Neuronal stem cell (in vitro differentiated cells): Measurements from ENCODE around the gene PNCK.

Source experiments
- DNase-seq: peaks from one replicate; pipeline ENCODE4 v3.0.0-alpha.2; 2013; ENCODE audit warnings: low spot score
- H2AFZ ChIP-seq: one replicate; pipeline ENCODE4 v1.6.1; 2013; ENCODE audit warnings: mild to moderate bottlenecking, low read length, inconsistent platforms
- H2AK5ac ChIP-seq: 2 replicates; pipeline ENCODE4 v1.6.1; 2013; ENCODE audit warnings: low read depth, mild to moderate bottlenecking, inconsistent platforms, low read length, moderate library complexity, mixed read lengths
- H2BK120ac ChIP-seq: 2 replicates; pipeline ENCODE4 v1.6.1; 2013; ENCODE audit warnings: low read depth, mild to moderate bottlenecking, inconsistent platforms, low read length, moderate library complexity, mixed read lengths
- H2BK12ac ChIP-seq: one replicate; pipeline ENCODE4 v1.6.1; 2013; ENCODE audit warnings: low read length, inconsistent platforms
- H2BK15ac ChIP-seq: 2 replicates; pipeline ENCODE4 v1.6.1; 2013; ENCODE audit warnings: mild to moderate bottlenecking, low read length, inconsistent platforms, mixed read lengths
- H2BK5ac ChIP-seq: one replicate; pipeline ENCODE4 v1.6.1; 2013; ENCODE audit warnings: inconsistent platforms, mild to moderate bottlenecking, low read length, moderate library complexity
- H3K14ac ChIP-seq: one replicate; pipeline ENCODE4 v1.6.1; 2013; ENCODE audit warnings: low read length, inconsistent platforms
- H3K18ac ChIP-seq: 2 replicates; pipeline ENCODE4 v1.6.1; 2013; ENCODE audit warnings: low read length, inconsistent platforms
- H3K23ac ChIP-seq: 2 replicates; pipeline ENCODE4 v1.6.1; 2013; ENCODE audit warnings: low read depth, mild to moderate bottlenecking, mixed read lengths, low read length, inconsistent platforms; ENCODE audit not compliant: poor library complexity
- H3K27ac ChIP-seq: replicated peaks from 3 replicates; pipeline ENCODE4 v1.5.1; 2013; ENCODE audit warnings: low read length, inconsistent platforms
- H3K27me3 ChIP-seq, 3 experiments: 2 replicates each; pipeline ENCODE4 v1.6.1; 2013; ENCODE audit warnings: low read length in 3 of 3, mild to moderate bottlenecking in 2 of 3, inconsistent platforms in 1 of 3, low read depth in 1 of 3, mixed read lengths in 1 of 3, moderate library complexity in 1 of 3; ENCODE audit not compliant: control insufficient read depth in 3 of 3, insufficient read depth in 3 of 3
- H3K36me3 ChIP-seq, 2 donors: replicated peaks in 1 of 2; 2 replicates each; pipeline ENCODE4 v1.6.1; 2013; ENCODE audit warnings: low read length in 2 of 2; ENCODE audit not compliant: control insufficient read depth in 2 of 2, insufficient read depth in 2 of 2
- H3K4ac ChIP-seq: 2 replicates; pipeline ENCODE4 v1.6.1; 2013; ENCODE audit warnings: inconsistent platforms, mild to moderate bottlenecking, low read length, moderate library complexity
- H3K4me1 ChIP-seq, 2 donors: 1 replicate in 1 of 2; 2 replicates in 1 of 2; pipeline ENCODE4 v1.6.1; 2013; ENCODE audit warnings: low read length in 2 of 2, low read depth in 1 of 2; ENCODE audit not compliant: control insufficient read depth in 2 of 2, insufficient read depth in 1 of 2
- H3K4me2 ChIP-seq: one replicate; pipeline ENCODE4 v1.6.1; 2013; ENCODE audit warnings: mild to moderate bottlenecking, low read length, inconsistent platforms; ENCODE audit not compliant: insufficient read depth, poor library complexity, severe bottlenecking
- H3K4me3 ChIP-seq, 2 donors: 2 replicates each; pipeline ENCODE4 v1.5.1; 2013; ENCODE audit warnings: low read length in 2 of 2, mild to moderate bottlenecking in 2 of 2, inconsistent platforms in 1 of 2, moderate library complexity in 1 of 2
- H3K79me1 ChIP-seq: one replicate; pipeline ENCODE4 v1.6.1; 2013; ENCODE audit warnings: low read depth, mild to moderate bottlenecking, inconsistent platforms, low read length, moderate library complexity
- H3K9ac ChIP-seq: one replicate; pipeline ENCODE4 v1.6.1; 2013; ENCODE audit warnings: mild to moderate bottlenecking, low read depth, low read length, inconsistent platforms; ENCODE audit not compliant: poor library complexity
- H3K9me3 ChIP-seq, 2 donors: replicated peaks in 1 of 2; 2 replicates each; pipeline versions ENCODE3 to v1.6.1; 2013; ENCODE audit warnings: low read length in 2 of 2, mild to moderate bottlenecking in 2 of 2, inconsistent platforms in 1 of 2, low read depth in 1 of 2, mixed read lengths in 1 of 2, moderate library complexity in 1 of 2; ENCODE audit not compliant: control insufficient read depth in 2 of 2, insufficient read depth in 1 of 2
- H4K8ac ChIP-seq: one replicate; pipeline ENCODE4 v1.6.1; 2013; ENCODE audit warnings: low read depth, mild to moderate bottlenecking, inconsistent platforms, low read length, moderate library complexity
- H4K91ac ChIP-seq: one replicate; pipeline ENCODE4 v1.6.1; 2013; ENCODE audit warnings: low read length, low read depth, mild to moderate bottlenecking, inconsistent platforms; ENCODE audit not compliant: poor library complexity
- WGBS, 2 donors: extraction: QIAGEN DNeasy Blood & Tissue Kit; methylation state at CpG; one replicate each; pipeline ENCODE4 v1.1.7; 2013; ENCODE audit warnings: missing lambda C conversion rate in 2 of 2, mixed read lengths in 1 of 2; ENCODE audit not compliant: insufficient read length in 2 of 2, insufficient replicate concordance in 1 of 2; ENCODE audit errors: extremely low coverage in 2 of 2; 5-methylcytosine and 5-hydroxymethylcytosine counted together

PNCK gene

GRCh38 chrX:153641627-153642026, 32.0 kb downstream of the PNCK start:
- H3K27ac ChIP-seq, result no peak overlapping the region
- H3K4me3 ChIP-seq, result no peak overlapping the region
- no peak overlapping the region for H3K23ac ChIP-seq
- no peak overlapping the region for H3K4ac ChIP-seq
- H3K27me3 ChIP-seq, result peaks cover 4 to 90% (median 38%) of the 10 kb centered on the region in 3 experiments
- no CpG with 5 or more reads among the region's 8 CpGs for WGBS, 2 donors
- no peak overlapping the region for H2BK5ac ChIP-seq
- H2BK15ac ChIP-seq, result no peak overlapping the region
- H3K79me1 ChIP-seq, result no peaks in the 10 kb centered on the region
- peak overlapping the region; percentile 49 for H3K4me2 ChIP-seq
- H4K8ac ChIP-seq, result no peak overlapping the region
- H3K9ac ChIP-seq, result no peak overlapping the region
- H2BK120ac ChIP-seq, result no peak overlapping the region
- no peak overlapping the region for H2BK12ac ChIP-seq
- DNase-seq, result no peak
- peak overlapping the region; percentile 44 for H3K18ac ChIP-seq
- peaks cover 14 to 16% of the 10 kb centered on the region in 2 donors for H3K4me1 ChIP-seq
- H2AFZ ChIP-seq, result peak overlapping the region; percentile 15
- no peak overlapping the region for H3K14ac ChIP-seq
- H4K91ac ChIP-seq, result no peak overlapping the region
- H2AK5ac ChIP-seq, result no peak overlapping the region
- no peaks in the 10 kb centered on the region for H3K36me3 ChIP-seq
- no peaks in the 10 kb centered on the region for H3K9me3 ChIP-seq

- Histone ChIP-seq H3K27ac (no peak overlapping the region), H3K14ac (no peak overlapping the region), H3K4me3 (no peak overlapping the region), H2AK5ac (no peak overlapping the region), H3K36me3 (no peaks in the 10 kb centered on the region), H3K9ac (no peak overlapping the region), H4K91ac (no peak overlapping the region), H4K8ac (no peak overlapping the region), H3K79me1 (no peaks in the 10 kb centered on the region), H2BK12ac (no peak overlapping the region), H3K4me1 (peaks cover 14 to 15% of the 10 kb centered on the region in 2 donors), H3K9me3 (no peaks in the 10 kb centered on the region), H3K27me3 (peaks cover 4 to 90% (median 31%) of the 10 kb centered on the region in 3 experiments), H3K4me2 (peak overlapping the region; percentile 49), H2BK5ac (no peak overlapping the region), H3K23ac (no peak overlapping the region), H2AFZ (peak overlapping the region; percentile 42), H2BK120ac (no peak overlapping the region), H3K4ac (no peak overlapping the region), H3K18ac (peak overlapping the region; percentile 65), H2BK15ac (peak overlapping the region; percentile 27)
- DNase-seq, result no peak
- WGBS, 2 donors, result no CpG with 5 or more reads among the region's 26 CpGs
Measured at GRCh38 chrX:153640736-153641575, 32.7 kb downstream of the PNCK start.

GRCh38 chrX:153640045-153640686, 33.4 kb downstream of the PNCK start:
- H3K79me1 ChIP-seq, result no peaks in the 10 kb centered on the region
- no peak overlapping the region for H4K8ac ChIP-seq
- no peak for DNase-seq
- no peak overlapping the region for H2AK5ac ChIP-seq
- peaks cover 4 to 90% (median 23%) of the 10 kb centered on the region in 3 experiments for H3K27me3 ChIP-seq
- H2BK12ac ChIP-seq, result no peak overlapping the region
- no peak overlapping the region for H2BK120ac ChIP-seq
- H3K4me3 ChIP-seq, result no peak overlapping the region
- H2BK15ac ChIP-seq, result no peak overlapping the region
- no peaks in the 10 kb centered on the region for H3K9me3 ChIP-seq
- no peak overlapping the region for H3K27ac ChIP-seq
- H3K18ac ChIP-seq, result no peak overlapping the region
- no peak overlapping the region for H2BK5ac ChIP-seq
- WGBS, 2 donors, result no CpG with 5 or more reads among the region's 23 CpGs
- no peak overlapping the region for H3K9ac ChIP-seq
- no peaks in the 10 kb centered on the region for H3K36me3 ChIP-seq
- no peak overlapping the region for H3K23ac ChIP-seq
- H2AFZ ChIP-seq, result no peak overlapping the region
- no peak overlapping the region for H3K4ac ChIP-seq
- no peak overlapping the region for H3K14ac ChIP-seq
- H3K4me1 ChIP-seq, result peaks cover 14 to 15% of the 10 kb centered on the region in 2 donors
- no peak overlapping the region for H4K91ac ChIP-seq
- no peak overlapping the region for H3K4me2 ChIP-seq
